Stromal cell of bone marrow (primary cell): ENCODE results near the gene SDCCAG8.
A peak's percentile ranks its signal among the peaks of the same experiment; 100 is the strongest.

Source experiments
- DNase-seq: peaks from one replicate; pipeline ENCODE4 v3.0.0-alpha.2; 2012; ENCODE audit warnings: low read depth

SDCCAG8 gene

DNA sequence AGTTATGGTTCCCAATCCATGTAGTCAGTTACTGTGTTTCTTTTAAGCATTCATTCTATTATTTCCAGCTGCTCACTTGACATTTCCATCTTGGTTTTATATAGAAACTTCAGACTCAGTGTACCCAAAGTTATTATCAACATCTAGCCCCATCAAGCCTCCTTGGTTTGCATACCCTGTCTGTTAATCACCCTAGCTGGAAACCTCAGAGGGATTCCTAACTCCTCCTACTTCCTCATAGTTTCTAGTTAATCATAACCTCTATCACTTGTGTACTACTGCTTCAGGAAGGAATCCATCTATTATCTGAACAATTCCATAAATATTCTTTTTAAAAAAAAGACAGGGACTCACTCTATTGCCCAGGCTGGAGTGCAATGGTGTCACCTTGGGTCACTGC, 293.3 kb downstream of the SDCCAG8 start:
- peak; percentile 19 for DNase-seq
